DND-41 (cell line): ENCODE measurements around the gene GRK7.
A peak's percentile ranks its signal among the peaks of the same experiment; 100 is the strongest.

Experiments
- ATAC-seq: fragments of 200-7000 bp; cut with Tn5 transposase; 3 replicates; pipeline ENCODE4 v1.9.1; 2021; ENCODE audit warnings: low read depth; ENCODE audit not compliant: insufficient read depth
- DNase-seq: peaks from one replicate; pipeline ENCODE4 v3.0.0-alpha.2; 2020
- H2AFZ ChIP-seq: 2 replicates; pipeline ENCODE4 v1.6.0; 2012; ENCODE audit warnings: low read depth, low read length
- H3K27ac ChIP-seq: 2 replicates; pipeline ENCODE4 v1.5.1; 2012; ENCODE audit warnings: low read length, inconsistent platforms
- H3K27me3 ChIP-seq: fragments of 200-600 bp; sonication (generic); 2 replicates; pipeline ENCODE4 v1.6.0; 2012; ENCODE audit warnings: low read length, mild to moderate bottlenecking, inconsistent platforms; ENCODE audit not compliant: insufficient read depth, poor library complexity
- H3K36me3 ChIP-seq: 2 replicates; pipeline ENCODE4 v1.5.1; 2012; ENCODE audit warnings: low read length, inconsistent platforms; ENCODE audit not compliant: insufficient read depth
- H3K4me1 ChIP-seq: 2 replicates; pipeline ENCODE4 v1.5.1; 2012; ENCODE audit warnings: mild to moderate bottlenecking, low read length; ENCODE audit not compliant: insufficient read depth
- H3K4me2 ChIP-seq: 2 replicates; pipeline ENCODE4 v1.6.0; 2012; ENCODE audit warnings: mild to moderate bottlenecking, moderate library complexity, low read length, inconsistent platforms; ENCODE audit not compliant: insufficient read depth
- H3K4me3 ChIP-seq, 2 experiments: fragments of 200-600 bp in 1 of 2; shearing (Covaris generic) in 1 of 2; 2 replicates each; pipeline ENCODE4 v1.5.1; 2012 to 2016; ENCODE audit warnings: inconsistent platforms in 2 of 2, low read length in 2 of 2, mild to moderate bottlenecking in 2 of 2, low read depth in 1 of 2, moderate library complexity in 1 of 2
- H3K79me2 ChIP-seq: 2 replicates; pipeline ENCODE4 v1.6.0; 2012; ENCODE audit warnings: low read length, inconsistent platforms; ENCODE audit not compliant: insufficient read depth
- H3K9ac ChIP-seq: 2 replicates; pipeline ENCODE4 v1.6.0; 2012; ENCODE audit warnings: low read depth, mild to moderate bottlenecking, inconsistent platforms, low read length, moderate library complexity
- H3K9me3 ChIP-seq: 2 replicates; pipeline ENCODE4 v1.5.1; 2012; ENCODE audit warnings: low read length, moderate library complexity, mild to moderate bottlenecking, inconsistent platforms; ENCODE audit not compliant: insufficient read depth, severe bottlenecking
- H4K20me1 ChIP-seq: 2 replicates; pipeline ENCODE4 v1.6.0; 2012; ENCODE audit warnings: low read length; ENCODE audit not compliant: insufficient read depth
- EZH2 ChIP-seq: IDR thresholded peaks from 3 replicates; pipeline ENCODE4 v1.6.1; 2012; ENCODE audit warnings: borderline replicate concordance, low read depth, mild to moderate bottlenecking, moderate library complexity, low read length, inconsistent platforms; ENCODE audit not compliant: severe bottlenecking
- TF ChIP-seq, protein P1 (sequence below): IDR thresholded peaks from 2 replicates; pipeline ENCODE4 v1.5.1; 2012; ENCODE audit warnings: borderline replicate concordance, low read length, moderate library complexity, mild to moderate bottlenecking; ENCODE audit not compliant: poor library complexity, severe bottlenecking; ENCODE audit errors: extremely low read depth

Gene GRK7

DNA sequence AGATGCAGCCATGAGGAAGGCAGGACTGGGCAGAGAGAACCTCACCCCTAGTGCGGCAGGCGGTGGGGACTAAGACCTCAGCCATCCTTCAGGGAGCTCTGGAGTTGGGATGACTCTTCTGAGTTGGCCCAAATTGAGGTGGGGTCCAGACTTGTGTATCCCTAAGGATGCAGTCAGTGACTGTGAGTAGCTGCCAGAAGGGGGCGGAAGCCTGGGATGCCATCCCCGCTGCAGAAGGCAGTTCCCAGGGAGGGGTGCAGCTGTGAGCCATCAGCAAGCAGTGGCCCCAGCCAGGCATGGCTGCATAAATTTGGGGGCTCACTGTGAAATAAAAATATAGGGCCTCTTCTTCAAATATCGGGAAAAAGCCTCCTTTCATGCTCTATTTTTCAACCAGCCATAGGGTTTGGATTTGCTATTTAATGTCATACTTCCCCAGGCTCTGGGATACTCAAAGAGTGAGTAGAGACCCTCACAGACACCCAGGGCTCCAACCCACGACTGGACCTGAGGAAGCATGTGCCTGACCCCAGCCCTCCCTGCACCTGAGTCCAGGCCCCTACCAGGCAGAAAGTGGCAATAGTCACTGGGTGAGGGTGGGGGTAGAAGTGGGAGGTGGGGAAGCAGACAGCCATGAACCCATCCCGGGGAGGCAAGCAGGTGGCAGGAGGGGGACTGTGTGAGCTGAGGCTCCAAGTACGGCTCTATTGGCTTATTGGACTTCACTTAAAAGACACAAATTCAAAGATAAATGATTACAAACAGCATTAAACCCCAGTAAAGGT is 30.5 kb downstream of the GRK7 start:
- DNase-seq (no peak), ATAC-seq (no peak)
- Histone ChIP-seq H3K4me1 (peaks cover 42% of the 10 kb centered on the region), H2AFZ (no peak overlapping the region), H3K27me3 (no peaks in the 10 kb centered on the region), H3K27ac (no peak overlapping the region), H3K9me3 (no peaks in the 10 kb centered on the region), H3K36me3 (no peaks in the 10 kb centered on the region), H3K4me3 (no peak overlapping the region), H3K79me2 (no peaks in the 10 kb centered on the region), H3K4me2 (no peak overlapping the region), H4K20me1 (no peaks in the 10 kb centered on the region), H3K9ac (no peak overlapping the region)
- TF ChIP-seq, protein P1, sequence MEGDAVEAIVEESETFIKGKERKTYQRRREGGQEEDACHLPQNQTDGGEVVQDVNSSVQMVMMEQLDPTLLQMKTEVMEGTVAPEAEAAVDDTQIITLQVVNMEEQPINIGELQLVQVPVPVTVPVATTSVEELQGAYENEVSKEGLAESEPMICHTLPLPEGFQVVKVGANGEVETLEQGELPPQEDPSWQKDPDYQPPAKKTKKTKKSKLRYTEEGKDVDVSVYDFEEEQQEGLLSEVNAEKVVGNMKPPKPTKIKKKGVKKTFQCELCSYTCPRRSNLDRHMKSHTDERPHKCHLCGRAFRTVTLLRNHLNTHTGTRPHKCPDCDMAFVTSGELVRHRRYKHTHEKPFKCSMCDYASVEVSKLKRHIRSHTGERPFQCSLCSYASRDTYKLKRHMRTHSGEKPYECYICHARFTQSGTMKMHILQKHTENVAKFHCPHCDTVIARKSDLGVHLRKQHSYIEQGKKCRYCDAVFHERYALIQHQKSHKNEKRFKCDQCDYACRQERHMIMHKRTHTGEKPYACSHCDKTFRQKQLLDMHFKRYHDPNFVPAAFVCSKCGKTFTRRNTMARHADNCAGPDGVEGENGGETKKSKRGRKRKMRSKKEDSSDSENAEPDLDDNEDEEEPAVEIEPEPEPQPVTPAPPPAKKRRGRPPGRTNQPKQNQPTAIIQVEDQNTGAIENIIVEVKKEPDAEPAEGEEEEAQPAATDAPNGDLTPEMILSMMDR: no peak
- no peak for TF ChIP-seq EZH2

DNA sequence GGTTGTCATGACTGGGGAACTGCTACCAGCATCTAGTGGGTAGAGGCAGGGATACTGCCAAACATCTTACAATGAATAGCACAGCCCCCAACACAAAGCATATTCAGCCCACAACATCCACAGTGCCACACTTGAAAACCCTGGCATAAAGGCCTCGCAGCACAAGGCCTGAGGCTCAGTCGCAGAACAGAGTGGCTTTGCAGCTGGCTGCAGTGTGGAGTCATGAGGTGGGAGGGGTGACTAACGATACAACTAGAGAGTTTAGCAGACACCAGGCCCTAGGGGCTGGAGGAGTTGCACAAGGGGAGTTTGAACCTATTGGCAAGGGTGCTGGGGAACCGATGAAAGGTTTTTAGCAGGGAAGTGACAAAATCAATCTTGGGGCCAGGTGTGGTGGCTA is 32.1 kb downstream of the GRK7 start:
- H3K4me1 ChIP-seq: peaks cover 46% of the 10 kb centered on the region
- no peak overlapping the region for H3K4me3 ChIP-seq
- no peak for ATAC-seq
- no peak overlapping the region for H2AFZ ChIP-seq
- H3K9ac ChIP-seq: no peak overlapping the region
- H3K9me3 ChIP-seq: no peaks in the 10 kb centered on the region
- H3K79me2 ChIP-seq: no peaks in the 10 kb centered on the region
- H3K4me2 ChIP-seq: peak overlapping the region; percentile 82; the same call in 1 of the 2 replicates
- no peaks in the 10 kb centered on the region for H4K20me1 ChIP-seq
- no peaks in the 10 kb centered on the region for H3K27me3 ChIP-seq
- H3K27ac ChIP-seq: peak overlapping the region; percentile 92
- no peaks in the 10 kb centered on the region for H3K36me3 ChIP-seq
- no peak for TF ChIP-seq EZH2
- TF ChIP-seq, protein P1: no peak
- peak; percentile 39 for DNase-seq

DNA sequence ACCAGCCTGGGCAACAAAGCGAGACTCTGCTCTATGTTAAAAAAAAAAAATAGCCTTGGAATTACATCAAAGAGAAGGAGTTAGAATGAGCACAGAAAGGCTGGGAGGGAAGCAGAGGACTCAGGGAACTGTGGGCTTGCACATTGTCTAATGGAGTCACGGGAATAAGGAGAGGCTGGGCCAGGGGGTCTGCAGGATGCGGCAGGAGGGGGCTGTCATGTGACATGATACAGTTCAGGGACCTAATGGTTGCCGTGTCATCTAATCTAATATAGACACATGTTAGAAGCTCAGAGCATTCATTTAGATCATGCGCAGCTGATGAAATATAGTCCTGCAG is 32.5 kb downstream of the GRK7 start:
- H3K27me3 ChIP-seq: no peaks in the 10 kb centered on the region
- DNase-seq (peak; percentile 10), ATAC-seq (no peak)
- no peaks in the 10 kb centered on the region for H3K79me2 ChIP-seq
- H3K27ac ChIP-seq: peak overlapping the region; percentile 92
- 0 out of 2 replicates have a peak overlapping the region, but pooled peaks have one; percentile 82 for H2AFZ ChIP-seq
- peak overlapping the region; percentile 82 for H3K4me2 ChIP-seq
- H3K36me3 ChIP-seq: no peaks in the 10 kb centered on the region
- H4K20me1 ChIP-seq: no peaks in the 10 kb centered on the region
- H3K9me3 ChIP-seq: no peaks in the 10 kb centered on the region
- peaks cover 46% of the 10 kb centered on the region for H3K4me1 ChIP-seq
- TF ChIP-seq, protein P1: no peak
- no peak for TF ChIP-seq EZH2
- H3K9ac ChIP-seq: peak overlapping the region; percentile 66
- peak overlapping the region in 1 of 2 experiments; percentile 64; a peak in 2 of 4 replicates for H3K4me3 ChIP-seq
